ENCODE data around the gene ZEB2. TPM values are rescaled to one million over a fixed set of nuclear protein-coding genes. Genes with fewer than 3 reads are reported as not detected.
"Not testable (repeated sequence)": the region's sequence is repeated elsewhere in the genome, so short reads cannot be mapped to it uniquely, and the experiment has no call there.

ZEB2 gene
- total RNA-seq, 1 donor from 2014 or later, result 6.3 TPM

DNA sequence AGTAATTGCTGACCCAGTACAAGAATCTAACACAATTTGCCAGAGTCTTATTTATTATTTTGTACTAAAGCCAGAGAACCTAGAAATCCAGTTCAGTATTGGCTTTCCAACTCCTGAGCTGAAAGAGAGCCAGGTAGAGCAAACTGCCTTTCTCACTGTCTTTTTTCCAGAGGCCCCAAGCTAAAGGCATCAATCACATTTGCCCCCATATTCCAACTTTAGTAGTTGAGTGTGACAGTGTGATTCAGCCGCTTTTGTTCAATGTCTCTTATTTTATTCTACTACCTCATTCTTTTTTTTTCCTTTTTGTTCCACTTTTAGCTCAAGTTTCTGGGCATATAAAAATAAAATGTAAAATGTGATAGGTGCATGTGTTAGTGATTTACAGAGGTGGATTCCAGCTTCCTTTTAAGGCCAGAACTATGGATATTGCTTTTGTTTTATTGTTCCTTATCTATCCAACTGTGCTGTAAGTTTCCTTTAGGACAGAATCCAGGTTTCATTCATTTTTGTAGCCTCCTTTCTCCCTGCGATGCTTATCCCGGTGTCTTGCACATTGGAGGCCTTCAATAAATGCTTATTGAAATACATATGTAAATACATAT lies 153.0 kb downstream of the ZEB2 start:
- no peak overlapping the region for H3K4me3 ChIP-seq (ENCODE audit: low read depth, low read length)
- TF ChIP-seq, protein P1, sequence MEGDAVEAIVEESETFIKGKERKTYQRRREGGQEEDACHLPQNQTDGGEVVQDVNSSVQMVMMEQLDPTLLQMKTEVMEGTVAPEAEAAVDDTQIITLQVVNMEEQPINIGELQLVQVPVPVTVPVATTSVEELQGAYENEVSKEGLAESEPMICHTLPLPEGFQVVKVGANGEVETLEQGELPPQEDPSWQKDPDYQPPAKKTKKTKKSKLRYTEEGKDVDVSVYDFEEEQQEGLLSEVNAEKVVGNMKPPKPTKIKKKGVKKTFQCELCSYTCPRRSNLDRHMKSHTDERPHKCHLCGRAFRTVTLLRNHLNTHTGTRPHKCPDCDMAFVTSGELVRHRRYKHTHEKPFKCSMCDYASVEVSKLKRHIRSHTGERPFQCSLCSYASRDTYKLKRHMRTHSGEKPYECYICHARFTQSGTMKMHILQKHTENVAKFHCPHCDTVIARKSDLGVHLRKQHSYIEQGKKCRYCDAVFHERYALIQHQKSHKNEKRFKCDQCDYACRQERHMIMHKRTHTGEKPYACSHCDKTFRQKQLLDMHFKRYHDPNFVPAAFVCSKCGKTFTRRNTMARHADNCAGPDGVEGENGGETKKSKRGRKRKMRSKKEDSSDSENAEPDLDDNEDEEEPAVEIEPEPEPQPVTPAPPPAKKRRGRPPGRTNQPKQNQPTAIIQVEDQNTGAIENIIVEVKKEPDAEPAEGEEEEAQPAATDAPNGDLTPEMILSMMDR (conservative IDR thresholded peaks at IDR 0.05; ENCODE audit: low read depth, low read length), result no peak
- DNase-seq (ENCODE audit: low read depth), result no peak

DNA sequence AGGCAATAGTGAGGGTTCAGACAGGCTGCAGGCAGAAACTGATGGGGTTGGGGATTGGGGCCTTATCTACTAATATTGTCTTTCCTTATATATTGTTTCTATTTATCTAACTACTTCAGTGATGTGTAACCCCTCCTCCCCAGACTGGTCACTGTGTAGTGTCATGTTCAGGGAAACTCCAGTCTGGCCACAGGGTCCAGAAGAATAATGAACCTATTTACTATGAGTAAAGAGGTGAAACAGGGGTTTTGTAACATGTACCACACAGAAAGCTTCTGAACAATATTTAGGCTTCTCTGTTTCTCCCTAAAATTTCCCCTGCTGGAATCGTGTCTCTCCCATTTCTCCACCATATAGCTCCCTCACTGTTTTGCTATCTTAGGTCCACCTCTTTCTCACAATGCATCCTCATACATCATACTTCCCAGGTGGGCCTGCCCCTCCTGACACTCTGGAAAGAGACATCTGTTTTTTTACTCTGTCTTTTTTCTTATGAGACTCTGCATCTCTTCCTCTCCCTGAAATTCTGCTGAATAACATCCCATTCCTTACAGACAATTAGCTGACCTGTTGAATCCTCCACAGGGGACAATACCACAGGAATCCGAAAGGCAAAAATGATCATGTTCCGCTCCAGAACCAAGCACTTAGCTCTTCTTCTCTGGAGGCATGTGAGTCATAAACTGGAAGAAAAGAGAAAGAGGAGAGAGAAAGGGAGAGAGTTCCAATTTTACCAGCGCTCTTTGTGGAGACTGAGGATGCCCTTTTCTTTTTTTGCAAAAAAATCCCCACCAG lies 154.8 kb downstream of the ZEB2 start:
- no peak for DNase-seq (ENCODE audit: low read depth)
- no peak overlapping the region for H3K4me3 ChIP-seq (ENCODE audit: low read depth, low read length)
- TF ChIP-seq, protein P1 (conservative IDR thresholded peaks at IDR 0.05; ENCODE audit: low read depth, low read length), result no peak

DNA sequence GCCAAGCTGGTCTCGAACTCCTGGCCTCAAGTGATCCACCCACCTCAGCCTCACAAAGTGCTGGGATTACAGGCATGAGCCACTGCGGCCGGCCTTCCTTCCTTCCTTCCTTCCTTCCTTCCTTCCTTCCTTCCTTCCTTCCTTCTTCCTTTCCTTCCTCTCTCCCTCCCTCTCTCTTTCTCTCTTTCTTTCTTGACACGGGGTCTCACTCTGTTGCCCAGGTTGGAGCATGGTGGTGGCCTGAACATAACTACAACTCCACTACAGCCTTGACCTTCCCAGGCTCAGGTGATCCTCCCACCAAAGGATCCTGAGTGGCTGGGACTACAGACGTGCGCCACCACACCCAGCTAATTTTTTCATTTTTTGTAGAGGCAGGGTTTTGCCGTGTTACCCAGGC lies 155.7 kb downstream of the ZEB2 start:
- DNase-seq (ENCODE audit: low read depth), result not testable (repeated sequence)

DNA sequence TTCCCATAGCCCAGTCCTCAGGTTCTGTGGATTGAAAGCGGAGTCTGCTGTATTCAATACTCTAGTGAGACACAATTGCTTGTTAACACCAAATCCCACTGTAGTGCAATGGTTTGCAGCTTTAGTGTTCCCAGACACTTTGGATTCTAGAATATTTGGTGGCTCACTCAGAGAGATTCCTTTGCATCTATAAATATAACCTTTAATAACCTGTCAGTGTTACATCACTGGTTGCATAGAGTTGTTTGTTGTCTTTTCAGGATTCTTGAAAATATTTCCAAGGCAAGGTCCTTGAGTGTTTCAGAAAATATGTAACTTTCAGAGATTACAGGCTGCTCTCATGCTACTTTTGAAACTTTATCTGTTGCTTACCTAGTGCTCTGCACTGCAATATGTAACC lies 157.5 kb downstream of the ZEB2 start:
- no peak overlapping the region for H3K4me3 ChIP-seq (ENCODE audit: low read depth, low read length)
- no peak for DNase-seq (ENCODE audit: low read depth)
- TF ChIP-seq, protein P1 (conservative IDR thresholded peaks at IDR 0.05; ENCODE audit: low read depth, low read length), result no peak

More for the DNA sequence above, 155.7 kb downstream of the ZEB2 start:
- H3K4me3 ChIP-seq (ENCODE audit: low read depth, low read length), result not testable (repeated sequence)

DNA sequence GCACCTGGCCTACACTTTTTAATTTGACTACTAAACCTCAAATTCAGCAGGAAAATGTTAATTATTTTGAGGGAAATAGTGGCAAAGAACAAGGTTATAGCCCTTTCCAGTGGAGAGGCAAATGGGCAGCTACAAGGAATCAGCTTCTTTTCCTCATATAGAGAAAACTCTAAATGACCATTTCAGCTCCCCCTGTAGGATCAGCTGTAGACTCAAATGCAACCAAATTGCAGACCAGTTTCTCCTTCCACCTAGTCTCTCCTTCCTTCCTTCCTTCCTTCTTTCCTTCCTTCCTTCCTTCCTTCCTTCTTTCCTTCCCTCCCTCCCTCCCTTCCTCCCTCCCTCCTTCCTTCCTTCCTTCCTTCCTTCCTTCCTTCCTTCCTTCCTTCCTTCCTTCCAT lies 158.2 kb downstream of the ZEB2 start:
- TF ChIP-seq, protein P1 (conservative IDR thresholded peaks at IDR 0.05; ENCODE audit: low read depth, low read length), result no peak
- no peak overlapping the region for H3K4me3 ChIP-seq (ENCODE audit: low read depth, low read length)
- DNase-seq (ENCODE audit: low read depth), result no peak

DNA sequence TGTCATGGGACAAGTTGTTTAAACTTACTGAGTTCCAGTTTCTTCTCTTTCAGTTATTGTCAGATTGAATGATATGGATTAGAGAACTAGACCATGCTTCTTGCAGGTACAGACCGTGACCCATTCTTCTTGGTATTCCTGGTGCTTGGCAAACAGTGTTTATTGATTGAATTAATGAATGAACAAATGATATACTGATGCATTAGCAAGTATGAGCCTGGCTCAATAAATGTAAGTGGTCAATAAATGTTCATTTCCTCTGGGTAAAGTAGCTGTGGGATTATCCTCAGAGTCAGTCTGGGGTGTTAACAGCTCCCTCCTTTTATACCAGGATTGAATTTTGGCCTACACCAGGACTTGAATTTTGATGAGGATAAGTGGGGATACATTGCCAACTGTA lies 160.2 kb downstream of the ZEB2 start:
- no peak for DNase-seq (ENCODE audit: low read depth)
- no peak overlapping the region for H3K4me3 ChIP-seq (ENCODE audit: low read depth, low read length)
- TF ChIP-seq, protein P1 (conservative IDR thresholded peaks at IDR 0.05; ENCODE audit: low read depth, low read length), result no peak

DNA sequence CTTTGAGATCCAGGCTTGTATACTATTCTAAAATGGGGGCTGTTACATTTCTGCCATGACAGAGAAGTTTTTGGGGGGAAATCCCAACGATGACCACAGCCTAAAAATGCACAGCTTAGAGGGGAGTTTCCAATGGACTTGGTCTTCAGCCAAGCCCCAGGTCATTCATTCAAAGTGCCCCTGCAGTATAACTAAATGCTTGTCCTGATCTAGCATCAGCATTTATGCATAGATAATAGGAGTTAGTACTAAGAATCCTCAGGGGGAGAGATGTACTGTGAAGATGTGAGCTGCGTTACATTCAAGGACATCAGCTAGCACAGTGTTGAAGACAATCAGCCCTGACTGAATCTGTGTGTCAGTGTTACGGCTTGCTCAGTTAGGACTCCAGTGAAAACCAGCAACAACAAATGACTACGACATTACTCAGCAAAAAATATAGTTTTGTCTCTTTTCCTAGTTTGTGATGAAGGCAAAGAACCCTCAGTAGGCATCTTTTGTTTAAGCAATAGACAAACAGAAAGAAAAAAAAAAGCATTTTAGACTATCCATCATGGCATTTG lies 160.9 kb downstream of the ZEB2 start:
- H3K4me3 ChIP-seq (ENCODE audit: low read depth, low read length), result no peak overlapping the region
- no peak for DNase-seq (ENCODE audit: low read depth)
- TF ChIP-seq, protein P1 (conservative IDR thresholded peaks at IDR 0.05; ENCODE audit: low read depth, low read length), result no peak
